T-cell (primary cell): Measurements from ENCODE around the gene SPX. TPM values are rescaled to one million over a fixed set of nuclear protein-coding genes. Genes with fewer than 3 reads are reported as not detected.

ENCODE experiments used
- ATAC-seq, 4 experiments: fragments of 200-7000 bp in 3 of 4; fragments of 150-1000 bp in 1 of 4; cut with Tn5 transposase; replicated peaks in 1 of 4; 1 replicate in 3 of 4; 2 replicates in 1 of 4; pipeline ENCODE4 v1.10.0; 2021; ENCODE audit warnings: moderate library complexity in 3 of 4, mild to moderate bottlenecking in 2 of 4, moderate number of reproducible peaks in 1 of 4
- CTCF ChIA-PET, 2 donors: fragments of 300-600 bp; sonication (Branson Sonifier 250); formaldehyde crosslinking; loops; one replicate each; lab custom pipeline; 2022; ENCODE audit warnings: antibody characterized with exemption in 2 of 2; lab: Charles Lee
- POLR2A ChIA-PET, 2 donors: fragments of 300-600 bp; sonication (Branson Sonifier 250); formaldehyde crosslinking; loops; one replicate each; lab custom pipeline; 2022; ENCODE audit warnings: antibody characterized with exemption in 2 of 2; lab: Charles Lee
- DNase-seq, 35 experiments: peaks; one replicate each; pipeline versions ENCODE4 v3.0.0 to v3.0.0-alpha.2; 2013 to 2023
- H3K27ac ChIP-seq: one replicate; pipeline ENCODE4 v1.5.1; 2013; ENCODE audit warnings: low read length
- H3K27me3 ChIP-seq, 2 experiments: replicated peaks in 1 of 2; 1 replicate in 1 of 2; 2 replicates in 1 of 2; pipeline versions ENCODE4 v1.6.1 to v1.7.0; 2013; ENCODE audit warnings: low read length in 1 of 2, mixed read lengths in 1 of 2; ENCODE audit not compliant: control insufficient read depth in 2 of 2, insufficient read depth in 2 of 2; ENCODE audit errors: extremely low read depth in 1 of 2
- H3K36me3 ChIP-seq, 2 donors: 1 replicate in 1 of 2; 2 replicates in 1 of 2; pipeline versions ENCODE4 v1.6.1 to v1.7.0; 2013; ENCODE audit warnings: low read length in 1 of 2; ENCODE audit not compliant: control insufficient read depth in 2 of 2, insufficient read depth in 1 of 2; ENCODE audit errors: extremely low read depth in 1 of 2
- H3K4me1 ChIP-seq, 2 experiments: 1 replicate in 1 of 2; 2 replicates in 1 of 2; pipeline versions ENCODE4 v1.6.1 to v1.7.0; 2013; ENCODE audit warnings: low read length in 2 of 2, mixed read lengths in 1 of 2; ENCODE audit not compliant: insufficient read depth in 2 of 2, control insufficient read depth in 1 of 2; ENCODE audit errors: extremely low read depth in 1 of 2
- H3K4me3 ChIP-seq, 2 donors: 1 replicate in 1 of 2; 2 replicates in 1 of 2; pipeline versions ENCODE4 v1.5.1 to v1.7.0; 2013; ENCODE audit warnings: mild to moderate bottlenecking in 2 of 2, low read length in 1 of 2, moderate library complexity in 1 of 2; ENCODE audit not compliant: control insufficient read depth in 1 of 2; ENCODE audit errors: extremely low read depth in 1 of 2
- H3K9me3 ChIP-seq: 2 replicates; pipeline ENCODE4 v1.7.0; 2013
- H3K27ac Mint-ChIP-seq, 2 donors: one replicate each; pipeline ENCODE4 v1.8.0; 2020 to 2021; ENCODE audit warnings: mild to moderate bottlenecking in 2 of 2, mixed read lengths in 2 of 2
- H3K27me3 Mint-ChIP-seq, 2 donors: one replicate each; pipeline ENCODE4 v1.8.0; 2021 to 2022; ENCODE audit warnings: mixed read lengths in 2 of 2
- H3K36me3 Mint-ChIP-seq: one replicate; pipeline ENCODE4 v1.8.0; 2021; ENCODE audit warnings: mixed read lengths
- H3K4me1 Mint-ChIP-seq, 3 donors: one replicate each; pipeline ENCODE4 v1.8.0; 2020 to 2022; ENCODE audit warnings: mixed read lengths in 3 of 3, mild to moderate bottlenecking in 1 of 3
- H3K4me3 Mint-ChIP-seq, 3 donors: one replicate each; pipeline ENCODE4 v1.8.0; 2020 to 2022; ENCODE audit warnings: mild to moderate bottlenecking in 3 of 3, mixed read lengths in 3 of 3, moderate library complexity in 3 of 3
- H3K9me3 Mint-ChIP-seq, 3 donors: one replicate each; pipeline ENCODE4 v1.8.0; 2020 to 2022; ENCODE audit warnings: mixed read lengths in 3 of 3
- WGBS: methylation state at CpG from one replicate; pipeline ENCODE4 v1.1.5; 2013; ENCODE audit warnings: missing lambda C conversion rate; ENCODE audit not compliant: insufficient coverage; 5-methylcytosine and 5-hydroxymethylcytosine counted together
- total RNA-seq, 35 experiments: library from RNA in 6 of 35; stranded (reverse) in 6 of 35; fragments of 120-200 nt in 1 of 35; gene quantifications; one replicate each; pipeline versions ENCODE4 v1.2.1 to v1.2.4 and lab custom pipeline; 2013 to 2026

SPX gene
- total RNA-seq, 5 donors from 2014 or later (not counting 1 experiment from before 2014, with no cell fraction given): 0.26 to 0.46 (median 0.32) TPM; not detected in 1

GRCh38 chr12:21542403-21542802 lies 16.3 kb downstream of the SPX start:
- Histone ChIP-seq H3K4me1 (no peaks in the 10 kb centered on the region), H3K36me3 (no peaks in the 10 kb centered on the region), H3K27me3 (no peaks in the 10 kb centered on the region), H3K9me3 (no peaks in the 10 kb centered on the region), H3K4me3 (no peak overlapping the region), H3K27ac (no peak overlapping the region)
- DNase-seq (no peak), ATAC-seq (no peak)
- no peak overlapping the region for H3K4me3 Mint-ChIP-seq
- POLR2A ChIA-PET: no interaction called here
- no peaks in the 10 kb centered on the region for H3K36me3 Mint-ChIP-seq
- 46% methylated on average over 4 of the region's 5 CpGs for WGBS
- peaks cover 0 to 4% of the 10 kb centered on the region in 2 donors for H3K27me3 Mint-ChIP-seq
- CTCF ChIA-PET: no interaction called here
- H3K9me3 Mint-ChIP-seq: no peaks in the 10 kb centered on the region
- no peaks in the 10 kb centered on the region for H3K4me1 Mint-ChIP-seq
- H3K27ac Mint-ChIP-seq: no peak overlapping the region

DNA sequence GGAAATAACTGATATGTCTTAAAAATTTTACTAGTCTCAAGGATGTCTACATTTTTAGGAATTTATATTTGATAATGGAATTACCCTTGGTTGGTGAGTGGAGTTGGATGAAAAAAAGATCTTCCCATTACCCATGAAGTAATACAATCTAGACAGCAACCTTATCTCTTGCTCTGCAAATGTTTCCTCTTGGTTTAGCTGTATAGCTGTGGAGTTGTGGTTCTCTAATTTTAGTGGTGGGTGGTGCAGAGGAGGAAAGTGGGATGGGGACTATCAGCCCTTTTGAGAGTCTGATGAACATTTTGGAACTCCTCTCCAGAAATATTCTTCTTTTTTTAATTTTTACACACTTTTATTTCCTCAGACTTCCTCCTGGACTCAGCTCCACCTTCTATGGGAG lies 17.1 kb downstream of the SPX start:
- ChIA-PET CTCF (no interaction called here), POLR2A (no interaction called here)
- no peaks in the 10 kb centered on the region for H3K9me3 Mint-ChIP-seq
- Histone ChIP-seq H3K4me3 (no peak overlapping the region), H3K27me3 (no peaks in the 10 kb centered on the region), H3K27ac (no peak overlapping the region), H3K4me1 (no peaks in the 10 kb centered on the region), H3K9me3 (no peaks in the 10 kb centered on the region), H3K36me3 (no peaks in the 10 kb centered on the region)
- no peaks in the 10 kb centered on the region for H3K4me1 Mint-ChIP-seq
- ATAC-seq (no peak), DNase-seq (no peak)
- H3K27ac Mint-ChIP-seq: no peak overlapping the region
- H3K4me3 Mint-ChIP-seq: no peak overlapping the region
- H3K36me3 Mint-ChIP-seq: no peaks in the 10 kb centered on the region
- H3K27me3 Mint-ChIP-seq: peaks cover 0 to 4% of the 10 kb centered on the region in 2 donors

- Mint-ChIP-seq H3K4me3 (no peak overlapping the region), H3K4me1 (no peaks in the 10 kb centered on the region), H3K36me3 (no peaks in the 10 kb centered on the region), H3K9me3 (no peaks in the 10 kb centered on the region), H3K27me3 (peaks cover 0 to 4% of the 10 kb centered on the region in 2 donors), H3K27ac (no peak overlapping the region)
- H3K4me3 ChIP-seq: no peak overlapping the region
- H3K9me3 ChIP-seq: no peaks in the 10 kb centered on the region
- H3K27ac ChIP-seq: no peak overlapping the region
- H3K27me3 ChIP-seq: no peaks in the 10 kb centered on the region
- no peaks in the 10 kb centered on the region for H3K4me1 ChIP-seq
- CTCF ChIA-PET: no interaction called here
- DNase-seq (no peak), ATAC-seq (no peak)
- POLR2A ChIA-PET: no interaction called here
- WGBS: no CpG with 5 or more reads among the region's 2 CpGs
- no peaks in the 10 kb centered on the region for H3K36me3 ChIP-seq
Observed at GRCh38 chr12:21545557-21545956, 19.5 kb downstream of the SPX start.

- H3K9me3 Mint-ChIP-seq: no peaks in the 10 kb centered on the region
- POLR2A ChIA-PET: no interaction called here
- H3K27ac ChIP-seq: no peak overlapping the region
- H3K36me3 Mint-ChIP-seq: no peaks in the 10 kb centered on the region
- no peaks in the 10 kb centered on the region for H3K9me3 ChIP-seq
- no peak overlapping the region for H3K27ac Mint-ChIP-seq
- H3K4me1 Mint-ChIP-seq: no peaks in the 10 kb centered on the region
- ATAC-seq: no peak
- no CpG with 5 or more reads among the region's 1 CpG for WGBS
- H3K4me3 ChIP-seq: no peak overlapping the region
- CTCF ChIA-PET: no interaction called here
- no peaks in the 10 kb centered on the region for H3K27me3 ChIP-seq
- no peak for DNase-seq
- H3K27me3 Mint-ChIP-seq: peaks cover 0 to 4% of the 10 kb centered on the region in 2 donors
- no peaks in the 10 kb centered on the region for H3K4me1 ChIP-seq
- no peaks in the 10 kb centered on the region for H3K36me3 ChIP-seq
- no peak overlapping the region for H3K4me3 Mint-ChIP-seq
Observed at GRCh38 chr12:21546716-21547115, 20.6 kb downstream of the SPX start.

DNA sequence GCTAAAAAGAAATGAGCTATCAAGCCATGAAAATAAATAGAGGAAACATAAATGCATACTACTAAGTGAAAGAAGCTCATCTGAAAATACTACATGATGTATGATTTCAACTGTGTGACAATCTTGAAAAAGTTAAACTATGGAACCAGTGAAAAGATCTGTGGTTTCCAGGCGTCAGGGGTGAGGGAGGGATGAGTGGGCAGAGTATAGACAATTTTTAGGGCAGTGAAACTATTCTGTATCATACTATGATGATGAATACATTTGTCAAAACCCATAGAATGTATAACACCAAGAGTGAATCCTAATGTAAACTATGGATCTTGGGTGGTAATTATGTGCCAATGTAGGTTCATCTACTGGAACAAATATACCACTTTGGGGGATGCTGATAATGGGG lies 21.3 kb downstream of the SPX start:
- ChIA-PET POLR2A (no interaction called here), CTCF (no interaction called here)
- H3K36me3 ChIP-seq: no peaks in the 10 kb centered on the region
- Mint-ChIP-seq H3K27ac (no peak overlapping the region), H3K36me3 (no peaks in the 10 kb centered on the region), H3K9me3 (no peaks in the 10 kb centered on the region), H3K27me3 (peaks cover 0 to 4% of the 10 kb centered on the region in 2 donors), H3K4me3 (no peak overlapping the region), H3K4me1 (no peaks in the 10 kb centered on the region)
- H3K4me3 ChIP-seq: no peak overlapping the region
- H3K9me3 ChIP-seq: no peaks in the 10 kb centered on the region
- no peaks in the 10 kb centered on the region for H3K4me1 ChIP-seq
- no CpG with 5 or more reads among the region's 1 CpG for WGBS
- DNase-seq (no peak), ATAC-seq (no peak)
- H3K27me3 ChIP-seq: no peaks in the 10 kb centered on the region
- no peak overlapping the region for H3K27ac ChIP-seq

DNA sequence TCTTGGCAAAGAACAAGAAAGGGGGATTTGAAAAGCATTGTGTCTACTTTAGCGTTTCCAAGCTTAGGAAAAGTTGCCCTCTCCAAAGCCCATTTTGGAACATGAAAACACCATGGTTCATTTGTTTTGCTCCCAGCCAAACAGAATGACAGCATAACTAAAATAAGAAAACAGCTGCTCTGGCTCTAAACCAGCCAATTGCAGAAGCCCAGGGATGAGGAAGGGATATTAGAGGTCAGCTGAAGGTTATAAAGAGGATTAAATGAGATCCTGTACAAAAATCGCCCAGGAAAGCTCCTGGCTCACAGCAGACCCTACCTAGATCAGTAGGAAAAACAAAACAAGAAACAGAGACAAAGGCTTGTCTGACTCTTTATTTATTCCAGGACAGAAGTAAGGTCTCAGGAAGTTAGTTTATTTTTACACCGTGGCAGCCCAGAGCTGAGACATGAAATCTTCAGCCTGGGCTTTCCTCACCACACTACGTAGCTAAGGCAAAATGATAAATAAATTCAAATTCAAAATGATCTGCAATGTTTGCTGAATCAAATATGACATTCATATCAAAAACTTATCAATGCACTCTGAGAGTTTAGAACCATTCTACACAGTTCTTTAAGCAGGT lies 25.9 kb downstream of the SPX start:
- Mint-ChIP-seq H3K4me1 (no peaks in the 10 kb centered on the region), H3K36me3 (no peaks in the 10 kb centered on the region), H3K9me3 (no peaks in the 10 kb centered on the region), H3K27me3 (no peaks in the 10 kb centered on the region), H3K4me3 (no peak overlapping the region), H3K27ac (no peak overlapping the region)
- H3K9me3 ChIP-seq: no peaks in the 10 kb centered on the region
- no peaks in the 10 kb centered on the region for H3K36me3 ChIP-seq
- H3K4me3 ChIP-seq: no peak overlapping the region
- no peak overlapping the region for H3K27ac ChIP-seq
- CTCF ChIA-PET: no interaction called here
- no peak for DNase-seq
- no peaks in the 10 kb centered on the region for H3K27me3 ChIP-seq
- ATAC-seq: no peak
- no peaks in the 10 kb centered on the region for H3K4me1 ChIP-seq
- no CpG with 5 or more reads among the region's 4 CpGs for WGBS
- POLR2A ChIA-PET: no interaction called here
